T-cell (primary cell): Measurements from ENCODE around the gene B3GALT5. TPM values are rescaled to one million over a fixed set of nuclear protein-coding genes. Genes with fewer than 3 reads are reported as not detected.

Source experiments
- ATAC-seq, 4 experiments: fragments of 200-7000 bp in 3 of 4; fragments of 150-1000 bp in 1 of 4; cut with Tn5 transposase; replicated peaks in 1 of 4; 1 replicate in 3 of 4; 2 replicates in 1 of 4; pipeline ENCODE4 v1.10.0; 2021; ENCODE audit warnings: moderate library complexity in 3 of 4, mild to moderate bottlenecking in 2 of 4, moderate number of reproducible peaks in 1 of 4
- CTCF ChIA-PET, 2 donors: fragments of 300-600 bp; sonication (Branson Sonifier 250); formaldehyde crosslinking; loops; one replicate each; lab custom pipeline; 2022; ENCODE audit warnings: antibody characterized with exemption in 2 of 2; lab: Charles Lee
- POLR2A ChIA-PET, 2 donors: fragments of 300-600 bp; sonication (Branson Sonifier 250); formaldehyde crosslinking; loops; one replicate each; lab custom pipeline; 2022; ENCODE audit warnings: antibody characterized with exemption in 2 of 2; lab: Charles Lee
- DNase-seq, 35 experiments: peaks; one replicate each; pipeline versions ENCODE4 v3.0.0 to v3.0.0-alpha.2; 2013 to 2023
- H3K27ac ChIP-seq: one replicate; pipeline ENCODE4 v1.5.1; 2013; ENCODE audit warnings: low read length
- H3K27me3 ChIP-seq, 2 experiments: replicated peaks in 1 of 2; 1 replicate in 1 of 2; 2 replicates in 1 of 2; pipeline versions ENCODE4 v1.6.1 to v1.7.0; 2013; ENCODE audit warnings: low read length in 1 of 2, mixed read lengths in 1 of 2; ENCODE audit not compliant: control insufficient read depth in 2 of 2, insufficient read depth in 2 of 2; ENCODE audit errors: extremely low read depth in 1 of 2
- H3K36me3 ChIP-seq, 2 donors: 1 replicate in 1 of 2; 2 replicates in 1 of 2; pipeline versions ENCODE4 v1.6.1 to v1.7.0; 2013; ENCODE audit warnings: low read length in 1 of 2; ENCODE audit not compliant: control insufficient read depth in 2 of 2, insufficient read depth in 1 of 2; ENCODE audit errors: extremely low read depth in 1 of 2
- H3K4me1 ChIP-seq, 2 experiments: 1 replicate in 1 of 2; 2 replicates in 1 of 2; pipeline versions ENCODE4 v1.6.1 to v1.7.0; 2013; ENCODE audit warnings: low read length in 2 of 2, mixed read lengths in 1 of 2; ENCODE audit not compliant: insufficient read depth in 2 of 2, control insufficient read depth in 1 of 2; ENCODE audit errors: extremely low read depth in 1 of 2
- H3K4me3 ChIP-seq, 2 donors: 1 replicate in 1 of 2; 2 replicates in 1 of 2; pipeline versions ENCODE4 v1.5.1 to v1.7.0; 2013; ENCODE audit warnings: mild to moderate bottlenecking in 2 of 2, low read length in 1 of 2, moderate library complexity in 1 of 2; ENCODE audit not compliant: control insufficient read depth in 1 of 2; ENCODE audit errors: extremely low read depth in 1 of 2
- H3K9me3 ChIP-seq: 2 replicates; pipeline ENCODE4 v1.7.0; 2013
- H3K27ac Mint-ChIP-seq, 2 donors: one replicate each; pipeline ENCODE4 v1.8.0; 2020 to 2021; ENCODE audit warnings: mild to moderate bottlenecking in 2 of 2, mixed read lengths in 2 of 2
- H3K27me3 Mint-ChIP-seq, 2 donors: one replicate each; pipeline ENCODE4 v1.8.0; 2021 to 2022; ENCODE audit warnings: mixed read lengths in 2 of 2
- H3K36me3 Mint-ChIP-seq: one replicate; pipeline ENCODE4 v1.8.0; 2021; ENCODE audit warnings: mixed read lengths
- H3K4me1 Mint-ChIP-seq, 3 donors: one replicate each; pipeline ENCODE4 v1.8.0; 2020 to 2022; ENCODE audit warnings: mixed read lengths in 3 of 3, mild to moderate bottlenecking in 1 of 3
- H3K4me3 Mint-ChIP-seq, 3 donors: one replicate each; pipeline ENCODE4 v1.8.0; 2020 to 2022; ENCODE audit warnings: mild to moderate bottlenecking in 3 of 3, mixed read lengths in 3 of 3, moderate library complexity in 3 of 3
- H3K9me3 Mint-ChIP-seq, 3 donors: one replicate each; pipeline ENCODE4 v1.8.0; 2020 to 2022; ENCODE audit warnings: mixed read lengths in 3 of 3
- whole genome bisulfite sequencing: methylation state at CpG from one replicate; pipeline ENCODE4 v1.1.5; 2013; ENCODE audit warnings: missing lambda C conversion rate; ENCODE audit not compliant: insufficient coverage; 5-methylcytosine and 5-hydroxymethylcytosine counted together
- total RNA-seq, 35 experiments: library from RNA in 6 of 35; stranded (reverse) in 6 of 35; fragments of 120-200 nt in 1 of 35; gene quantifications; one replicate each; pipeline versions ENCODE4 v1.2.1 to v1.2.4 and lab custom pipeline; 2013 to 2026

Gene B3GALT5
- total RNA-seq, 5 donors from 2014 or later (not counting 1 experiment from before 2014, with no cell fraction given): 0.03 to 0.09 (median 0.06) TPM; not detected in 2

DNA sequence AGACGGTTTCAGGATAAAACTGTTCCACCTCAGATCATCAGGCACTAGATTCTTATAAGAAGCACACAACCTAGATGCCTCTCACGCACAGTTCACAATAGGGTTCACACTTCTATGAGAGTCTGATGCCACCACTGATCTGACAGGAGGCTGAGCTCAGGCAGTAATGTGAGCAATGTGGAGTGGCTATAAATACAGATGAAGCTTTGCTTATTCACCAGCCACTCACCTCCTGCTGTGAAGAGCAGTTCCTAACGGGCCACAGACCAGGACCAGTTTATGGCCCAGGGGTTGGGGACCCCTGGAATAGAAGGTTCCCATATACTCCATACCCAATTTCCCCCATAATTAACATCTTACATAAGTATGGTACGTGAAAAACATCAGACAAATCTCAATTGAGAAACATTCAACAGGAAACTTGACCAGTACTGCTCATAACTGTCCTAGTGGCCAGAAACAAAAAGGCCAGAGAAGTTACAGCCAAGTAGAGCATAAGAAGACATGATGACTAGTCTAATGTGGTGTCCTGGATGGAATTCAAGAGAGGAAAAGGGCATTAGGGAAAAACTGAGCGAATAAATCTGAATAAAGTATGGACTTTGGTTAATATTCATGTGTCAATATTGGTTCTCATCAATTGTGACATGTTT is 107.5 kb downstream of the B3GALT5 start:
- no peaks in the 10 kb centered on the region for H3K4me1 ChIP-seq
- Mint-ChIP-seq H3K27me3 (peaks cover 6 to 26% of the 10 kb centered on the region in 2 donors), H3K4me3 (no peak overlapping the region), H3K4me1 (no peaks in the 10 kb centered on the region), H3K9me3 (peaks cover 0 to 5% (median 4%) of the 10 kb centered on the region in 3 donors), H3K27ac (no peak overlapping the region), H3K36me3 (no peaks in the 10 kb centered on the region)
- WGBS: 46% methylated on average over 3 of the region's 5 CpGs
- ChIA-PET POLR2A (no interaction called here), CTCF (interaction anchor here in 1 of 2 donors (0.6 kb wide), 1 partner anchor 203 kb away, joined by 4 read pairs; no protein-coding TSS in a partner anchor)
- H3K36me3 ChIP-seq: no peaks in the 10 kb centered on the region
- H3K9me3 ChIP-seq: no peaks in the 10 kb centered on the region
- no peak overlapping the region for H3K4me3 ChIP-seq
- no peak for ATAC-seq
- DNase-seq: no peak
- H3K27ac ChIP-seq: no peak overlapping the region
- no peaks in the 10 kb centered on the region for H3K27me3 ChIP-seq

- Histone ChIP-seq H3K9me3 (no peaks in the 10 kb centered on the region), H3K36me3 (no peaks in the 10 kb centered on the region), H3K4me1 (no peaks in the 10 kb centered on the region), H3K4me3 (no peak overlapping the region), H3K27ac (no peak overlapping the region), H3K27me3 (no peaks in the 10 kb centered on the region)
- Mint-ChIP-seq H3K27ac (no peak overlapping the region), H3K9me3 (peaks cover 0 to 5% (median 4%) of the 10 kb centered on the region in 3 donors), H3K4me3 (no peak overlapping the region), H3K36me3 (no peaks in the 10 kb centered on the region), H3K4me1 (no peaks in the 10 kb centered on the region), H3K27me3 (peaks cover 3 to 18% of the 10 kb centered on the region in 2 donors)
- ChIA-PET POLR2A (no interaction called here), CTCF (no interaction called here)
- no peak for DNase-seq
- 89% methylated on average over 1 of the region's 1 CpG for WGBS
- no peak for ATAC-seq
Measured at GRCh38 chr21:39721885-39722284, 109.1 kb downstream of the B3GALT5 start.

Other genes with a start within 250 kb of the B3GALT5 start
- under 1 TPM in 4 of 5 donors, not detected in 1; 0.23 to 0.60 (median 0.44) TPM for gene LCA5L, start 167.2 kb upstream of the B3GALT5 start, total RNA-seq
- 1 to 10 TPM; 1.3 to 2.0 (median 1.8) TPM for gene SH3BGR, start 161.0 kb upstream of the B3GALT5 start, total RNA-seq
- gene IGSF5, start 132.2 kb downstream of the B3GALT5 start, total RNA-seq: not detected